HCT116 (cell line): ENCODE measurements around the gene ZNF628. TPM values are rescaled to one million over a fixed set of nuclear protein-coding genes. Genes with fewer than 3 reads are reported as not detected.

Experiments
- ATAC-seq: fragments of 200-7000 bp; cut with Tn5 transposase; 2 replicates; pipeline ENCODE4 v1.9.1; 2020; ENCODE audit warnings: mild to moderate bottlenecking, moderate library complexity
- BruUV-seq: library from RNA; stranded (reverse); fragments of 400-500 nt; replicated peaks from 2 replicates; lab custom pipeline; 2021; lab: Mats Ljungman, UMichigan
- CTCF ChIA-PET: fragments of 300-600 bp; sonication (Branson Sonifier 250); formaldehyde crosslinking; loops from one replicate; lab custom pipeline; 2021; ENCODE audit warnings: antibody characterized with exemption; lab: Charles Lee
- POLR2A ChIA-PET: fragments of 300-600, 350-600 bp; sonication (Branson Sonifier 250); formaldehyde crosslinking; loops from one replicate; lab custom pipeline; 2021; ENCODE audit warnings: antibody characterized with exemption; lab: Charles Lee
- RAD21 ChIA-PET, 2 experiments: fragments of 300-600 bp; sonication (Branson Sonifier 250); formaldehyde crosslinking; loops; one replicate each; lab custom pipeline; 2023; ENCODE audit warnings: low total read pairs in 2 of 2; ENCODE audit not compliant: uncharacterized antibody in 2 of 2, unreplicated experiment in 2 of 2, low non-redundant PET in 1 of 2; lab: Charles Lee
- DNase-seq: peaks from one replicate; pipeline ENCODE4 v3.0.0-alpha.2; 2010; ENCODE audit warnings: low read depth, low spot score
- H2AFZ ChIP-seq: fragments of 200-600 bp; shearing (Covaris generic), sonication (generic); 2 replicates; pipeline ENCODE4 v1.6.1; 2017; ENCODE audit warnings: low read depth, mixed run types, mixed read lengths, antibody characterized with exemption, low read length; ENCODE audit not compliant: poor library complexity, severe bottlenecking
- H3K27ac ChIP-seq: 2 replicates; pipeline ENCODE4 v1.5.1; 2012; ENCODE audit warnings: low read depth, low read length
- H3K27me3 ChIP-seq: fragments of 200-600 bp; sonication (generic); 2 replicates; pipeline ENCODE4 v1.6.1; 2016; ENCODE audit warnings: mixed run types, low read length, mixed read lengths; ENCODE audit not compliant: insufficient read depth
- H3K36me3 ChIP-seq, 2 experiments: fragments of 200-500 bp in 1 of 2; fragments of 200-600 bp in 1 of 2; sonication (Bioruptor generic) in 1 of 2; sonication (generic) in 1 of 2; 2 replicates each; pipeline versions ENCODE4 v1.5.1 to v1.6.1; 2014 to 2016; ENCODE audit warnings: low read length in 2 of 2, inconsistent platforms in 1 of 2, mixed read lengths in 1 of 2, mixed run types in 1 of 2; ENCODE audit not compliant: insufficient read depth in 2 of 2, control insufficient read depth in 1 of 2
- H3K4me1 ChIP-seq, 2 experiments: fragments of 200-600 bp in 1 of 2; sonication (generic) in 1 of 2; 2 replicates each; pipeline versions ENCODE4 v1.5.1 to v1.6.1; 2012 to 2017; ENCODE audit warnings: low read length in 2 of 2, inconsistent platforms in 1 of 2, mild to moderate bottlenecking in 1 of 2, mixed read lengths in 1 of 2, mixed run types in 1 of 2, moderate library complexity in 1 of 2; ENCODE audit not compliant: insufficient read depth in 2 of 2, control insufficient read depth in 1 of 2
- H3K4me2 ChIP-seq: fragments of 200-600 bp; sonication (generic); 2 replicates; pipeline ENCODE4 v1.6.1; 2017; ENCODE audit warnings: mixed run types, low read length, mixed read lengths
- H3K4me3 ChIP-seq, 2 experiments: fragments of 200-600 bp in 1 of 2; sonication (generic) in 1 of 2; replicated peaks in 1 of 2; 2 replicates each; pipeline ENCODE4 v1.5.1; 2011 to 2016; ENCODE audit warnings: low read length in 2 of 2, control low read depth in 1 of 2, low read depth in 1 of 2, mild to moderate bottlenecking in 1 of 2, mixed read lengths in 1 of 2, mixed run types in 1 of 2
- H3K79me2 ChIP-seq: fragments of 200-600 bp; sonication (generic); 2 replicates; pipeline ENCODE4 v1.6.1; 2017; ENCODE audit warnings: mild to moderate bottlenecking, mixed run types, low read length, moderate library complexity, mixed read lengths; ENCODE audit not compliant: insufficient read depth
- H3K9ac ChIP-seq: fragments of 200-600 bp; sonication (generic); 2 replicates; pipeline ENCODE4 v1.6.1; 2016; ENCODE audit warnings: low read length, mixed read lengths
- H3K9me2 ChIP-seq: fragments of 200-600 bp; sonication (generic), shearing (Covaris generic); 2 replicates; pipeline ENCODE4 v1.6.1; 2017; ENCODE audit warnings: mixed run types, mild to moderate bottlenecking, moderate library complexity; ENCODE audit not compliant: insufficient read depth
- H3K9me3 ChIP-seq, 2 experiments: fragments of 200-500 bp in 1 of 2; fragments of 200-600 bp in 1 of 2; sonication (Bioruptor generic) in 1 of 2; sonication (generic) in 1 of 2; 2 replicates each; pipeline ENCODE4 v1.6.1; 2014 to 2017; ENCODE audit warnings: low read length in 2 of 2, mixed read lengths in 2 of 2, inconsistent platforms in 1 of 2, low read depth in 1 of 2, mild to moderate bottlenecking in 1 of 2, mixed run types in 1 of 2, moderate library complexity in 1 of 2; ENCODE audit not compliant: control insufficient read depth in 1 of 2, insufficient read depth in 1 of 2
- H4K20me1 ChIP-seq: fragments of 200-600 bp; sonication (generic), shearing (Covaris generic); 2 replicates; pipeline ENCODE4 v1.6.1; 2017; ENCODE audit warnings: mixed run types, mild to moderate bottlenecking, moderate library complexity; ENCODE audit not compliant: insufficient read depth
- ATF3 ChIP-seq: IDR thresholded peaks from 2 replicates; pipeline ENCODE4 v1.6.1; 2012
- CBX3 ChIP-seq: IDR thresholded peaks from 2 replicates; pipeline ENCODE4 v1.6.1; 2012; ENCODE audit warnings: low read depth
- JUND ChIP-seq: IDR thresholded peaks from 2 replicates; pipeline ENCODE4 v1.6.1; 2012
- MAX ChIP-seq: IDR thresholded peaks from 2 replicates; pipeline ENCODE4 v1.6.1; 2012
- POLR2AphosphoS5 ChIP-seq: IDR thresholded peaks from 2 replicates; pipeline ENCODE4 v1.6.1; 2011; ENCODE audit warnings: mild to moderate bottlenecking, low read depth, low read length, moderate library complexity
- SRF ChIP-seq: IDR thresholded peaks from 2 replicates; pipeline ENCODE4 v1.6.1; 2012; ENCODE audit warnings: low read depth
- YY1 ChIP-seq: IDR thresholded peaks from 2 replicates; pipeline ENCODE4 v1.6.1; 2011; ENCODE audit warnings: low read length, low read depth, moderate library complexity, mild to moderate bottlenecking; ENCODE audit not compliant: insufficient replicate concordance; ENCODE audit errors: extremely low read depth
- ZBTB33 ChIP-seq: IDR thresholded peaks from 2 replicates; pipeline ENCODE4 v1.6.1; 2011; ENCODE audit warnings: mild to moderate bottlenecking, low read length, moderate library complexity; ENCODE audit not compliant: insufficient replicate concordance; ENCODE audit errors: extremely low read depth
- ZNF274 ChIP-seq: fragments of 200-500 bp; sonication (Bioruptor generic); IDR thresholded peaks from 2 replicates; pipeline ENCODE4 v1.6.1; 2014; ENCODE audit warnings: mild to moderate bottlenecking, low read depth, low read length, inconsistent platforms
- intact Hi-C: fragments of 100-400 bp; cut with micrococcal nuclease; formaldehyde crosslinking; loops from 2 replicates; pipeline ENCODE4 v1.10.0; 2022
- total RNA-seq: library from RNA; stranded (reverse); gene quantifications from one replicate; pipeline ENCODE4 v1.2.1, GENCODE V29; 2021; ENCODE audit not compliant: unreplicated experiment

The ZNF628 gene
- total RNA-seq, 1 experiment from 2014 or later = 14.9 TPM

GRCh38 chr19:55482156-55482961 lies 5.9 kb downstream of the ZNF628 start:
- Histone ChIP-seq H3K9me2 (no peaks in the 10 kb centered on the region), H3K4me1 (peaks cover 19 to 37% of the 10 kb centered on the region in 2 experiments), H3K9me3 (no peaks in the 10 kb centered on the region), H3K4me2 (no peak overlapping the region), H3K27ac (no peak overlapping the region), H3K27me3 (no peaks in the 10 kb centered on the region), H3K9ac (no peak overlapping the region), H3K36me3 (no peaks in the 10 kb centered on the region), H3K79me2 (peaks cover 26% of the 10 kb centered on the region), H4K20me1 (no peaks in the 10 kb centered on the region), H3K4me3 (no peak overlapping the region), H2AFZ (no peak overlapping the region)
- BruUV-seq = no TSS peak
- no peak for TF ChIP-seq JUND
- TF ChIP-seq CBX3 = no peak
- TF ChIP-seq SRF = no peak
- TF ChIP-seq MAX = no peak
- no peak for TF ChIP-seq ZNF274
- TF ChIP-seq YY1 = no peak
- no peak for TF ChIP-seq POLR2AphosphoS5
- RAD21 ChIA-PET = no interaction called here
- no peak for DNase-seq
- CTCF ChIA-PET = no interaction called here
- ATAC-seq = no peak
- intact Hi-C loops = no loop called here
- POLR2A ChIA-PET = no interaction called here

GRCh38 chr19:55482967-55483705 lies 6.7 kb downstream of the ZNF628 start:
- ChIA-PET RAD21 (no interaction called here), POLR2A (no interaction called here), CTCF (no interaction called here)
- Histone ChIP-seq H3K9me3 (no peaks in the 10 kb centered on the region), H3K9me2 (no peaks in the 10 kb centered on the region), H2AFZ (no peak overlapping the region), H3K27me3 (no peaks in the 10 kb centered on the region), H3K9ac (no peak overlapping the region), H3K79me2 (peaks cover 19% of the 10 kb centered on the region), H3K36me3 (no peaks in the 10 kb centered on the region), H3K4me2 (no peak overlapping the region), H3K4me3 (no peak overlapping the region), H4K20me1 (no peaks in the 10 kb centered on the region), H3K27ac (no peak overlapping the region), H3K4me1 (peaks cover 13 to 37% of the 10 kb centered on the region in 2 experiments)
- DNase-seq (no peak), ATAC-seq (no peak)
- no TSS peak for BruUV-seq
- intact Hi-C loops = no loop called here
- TF ChIP-seq CBX3 = no peak
- TF ChIP-seq YY1 = no peak
- no peak for TF ChIP-seq ATF3
- no peak for TF ChIP-seq ZBTB33
